Muscle layer of colon (tissue), 2 donors: ENCODE results near the gene DNAJC27.

Experiments
- H3K27ac ChIP-seq: one replicate; pipeline ENCODE4 v1.7.0; 2013; ENCODE audit warnings: low read depth, mild to moderate bottlenecking, low read length, moderate library complexity
- H3K27me3 ChIP-seq, 2 donors: one replicate each; pipeline ENCODE4 v1.7.0; 2013; ENCODE audit warnings: low read length in 2 of 2, mild to moderate bottlenecking in 2 of 2; ENCODE audit not compliant: insufficient read depth in 2 of 2, control insufficient read depth in 1 of 2
- H3K36me3 ChIP-seq: one replicate; pipeline ENCODE4 v1.7.0; 2013; ENCODE audit warnings: mild to moderate bottlenecking, low read length; ENCODE audit not compliant: insufficient read depth
- H3K4me1 ChIP-seq: one replicate; pipeline ENCODE4 v1.7.0; 2013; ENCODE audit warnings: mild to moderate bottlenecking, low read length; ENCODE audit not compliant: insufficient read depth
- H3K4me3 ChIP-seq, 2 donors: one replicate each; pipeline ENCODE4 v1.7.0; 2013; ENCODE audit warnings: low read length in 2 of 2, low read depth in 1 of 2, mild to moderate bottlenecking in 1 of 2, moderate library complexity in 1 of 2
- H3K9ac ChIP-seq: one replicate; pipeline ENCODE4 v1.7.0; 2013; ENCODE audit warnings: low read length
- H3K9me3 ChIP-seq: one replicate; pipeline ENCODE4 v1.7.0; 2013; ENCODE audit warnings: mild to moderate bottlenecking, low read length
- donor health status: abdominal sarcoma.
- donor health status: Adenocarcinoma of cecum.

Gene DNAJC27

DNA sequence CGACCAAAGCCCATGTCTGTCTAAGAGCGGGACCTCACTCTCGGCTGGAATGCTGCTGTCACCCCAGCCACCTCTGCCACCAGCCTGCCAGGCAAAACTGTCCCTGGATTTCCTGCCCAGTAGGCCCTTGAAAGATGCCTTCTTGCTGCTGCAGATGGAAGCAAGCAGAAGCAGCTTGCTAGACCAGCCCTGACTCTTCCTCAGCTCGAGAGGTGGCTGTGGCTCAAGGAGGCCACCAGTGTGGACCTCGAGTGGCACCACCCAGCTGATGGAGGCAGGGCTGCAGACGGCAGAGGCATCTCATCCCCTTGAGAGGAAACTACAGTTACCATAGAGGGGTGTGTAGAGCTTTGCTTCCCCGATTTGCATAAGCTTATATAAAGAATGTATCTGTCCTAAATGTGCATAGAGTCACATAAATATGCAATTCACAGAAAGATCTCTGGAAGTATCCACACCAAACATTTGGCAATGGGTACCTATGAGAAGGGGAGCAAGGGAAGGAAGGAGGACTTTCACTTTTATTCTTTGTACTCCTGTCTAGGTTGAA, 72.3 kb downstream of the DNAJC27 start:
- no peak overlapping the region for H3K27ac ChIP-seq
- no peak overlapping the region for H3K9ac ChIP-seq
- no peaks in the 10 kb centered on the region for H3K4me1 ChIP-seq
- H3K36me3 ChIP-seq: no peaks in the 10 kb centered on the region
- H3K27me3 ChIP-seq: no peaks in the 10 kb centered on the region
- H3K4me3 ChIP-seq: no peak overlapping the region
- no peaks in the 10 kb centered on the region for H3K9me3 ChIP-seq

- H3K27me3 ChIP-seq: no peaks in the 10 kb centered on the region
- no peak overlapping the region for H3K27ac ChIP-seq
- H3K9ac ChIP-seq: no peak overlapping the region
- H3K4me1 ChIP-seq: no peaks in the 10 kb centered on the region
- H3K36me3 ChIP-seq: no peaks in the 10 kb centered on the region
- no peaks in the 10 kb centered on the region for H3K9me3 ChIP-seq
- no peak overlapping the region for H3K4me3 ChIP-seq
Observed at GRCh38 chr2:24898122-24899109, 73.3 kb downstream of the DNAJC27 start.

DNA sequence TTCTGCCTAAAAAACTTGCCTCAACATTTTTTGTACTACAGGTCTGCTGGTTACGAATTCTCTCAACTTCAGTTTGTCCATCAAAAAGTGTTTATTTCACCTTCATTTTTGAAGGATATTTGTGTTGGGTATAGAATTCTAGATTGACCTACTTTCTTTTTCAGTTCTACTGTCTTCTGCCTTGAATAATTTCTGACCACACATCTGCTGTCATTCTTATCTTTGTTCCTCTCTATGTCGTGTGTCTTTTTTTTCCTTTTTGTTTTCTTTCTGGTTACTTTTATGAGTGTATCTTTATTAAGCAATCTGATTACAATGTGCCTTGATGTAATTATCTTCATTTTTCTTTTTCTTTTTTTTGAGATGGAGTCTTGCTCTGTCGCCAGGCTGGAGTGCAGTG, 77.0 kb downstream of the DNAJC27 start:
- Histone ChIP-seq H3K36me3 (no peaks in the 10 kb centered on the region), H3K4me3 (no peak overlapping the region), H3K4me1 (no peaks in the 10 kb centered on the region), H3K9me3 (no peaks in the 10 kb centered on the region), H3K27me3 (no peaks in the 10 kb centered on the region), H3K27ac (no peak overlapping the region), H3K9ac (no peak overlapping the region)

GRCh38 chr2:24893934-24894333, 77.8 kb downstream of the DNAJC27 start:
- H3K4me1 ChIP-seq: no peaks in the 10 kb centered on the region
- no peaks in the 10 kb centered on the region for H3K9me3 ChIP-seq
- H3K36me3 ChIP-seq: no peaks in the 10 kb centered on the region
- H3K4me3 ChIP-seq: no peak overlapping the region
- no peaks in the 10 kb centered on the region for H3K27me3 ChIP-seq
- no peak overlapping the region for H3K9ac ChIP-seq
- no peak overlapping the region for H3K27ac ChIP-seq
